Keratinocyte (primary cell): ENCODE measurements around the gene TGM1. TPM values are rescaled to one million over a fixed set of nuclear protein-coding genes. Genes with fewer than 3 reads are reported as not detected.

Experiments
- DNase-seq: peaks from one replicate; pipeline ENCODE4 v3.0.0-alpha.2; 2011; ENCODE audit warnings: low read depth, missing footprints, low spot score
- FAIRE-seq: peaks from 2 replicates; lab custom pipeline; 2011; peaks lifted over from hg19 to GRCh38; lab: Jason Lieb, UNC
- H2AFZ ChIP-seq: 2 replicates; pipeline ENCODE4 v1.6.0; 2012; ENCODE audit warnings: low read length, control low read depth, inconsistent platforms; ENCODE audit not compliant: control insufficient read depth
- H3K27ac ChIP-seq: 2 replicates; pipeline ENCODE4 v1.5.1; 2011; ENCODE audit warnings: low read length; ENCODE audit not compliant: control insufficient read depth, insufficient read depth
- H3K27me3 ChIP-seq: 3 replicates; pipeline ENCODE4 v1.6.0; 2011; ENCODE audit warnings: low read length; ENCODE audit not compliant: control insufficient read depth, insufficient read depth; ENCODE audit errors: extremely low read depth
- H3K36me3 ChIP-seq, 2 experiments: 2 replicates in 1 of 2; 3 replicates in 1 of 2; pipeline ENCODE4 v1.5.1; 2011; ENCODE audit warnings: low read length in 2 of 2, mild to moderate bottlenecking in 1 of 2; ENCODE audit not compliant: control insufficient read depth in 2 of 2, insufficient read depth in 2 of 2; ENCODE audit errors: extremely low read depth in 1 of 2
- H3K4me1 ChIP-seq: 3 replicates; pipeline ENCODE4 v1.5.1; 2011; ENCODE audit warnings: low read length; ENCODE audit not compliant: control insufficient read depth, insufficient read depth; ENCODE audit errors: extremely low read depth
- H3K4me2 ChIP-seq: 3 replicates; pipeline ENCODE4 v1.6.0; 2011; ENCODE audit warnings: low read depth, low read length; ENCODE audit not compliant: control insufficient read depth, insufficient read depth; ENCODE audit errors: extremely low read depth
- H3K4me3 ChIP-seq, 3 experiments: fragments of 200-600 bp in 1 of 3; sonication (generic) in 1 of 3; 2 replicates in 2 of 3; 3 replicates in 1 of 3; pipeline ENCODE4 v1.5.1; 2011 to 2016; ENCODE audit warnings: low read length in 3 of 3, mild to moderate bottlenecking in 3 of 3, control low read depth in 2 of 3, inconsistent platforms in 1 of 3, low read depth in 1 of 3, mixed read lengths in 1 of 3, mixed run types in 1 of 3, moderate library complexity in 1 of 3; ENCODE audit not compliant: control insufficient read depth in 2 of 3, insufficient read depth in 2 of 3; ENCODE audit errors: extremely low read depth in 1 of 3
- H3K79me2 ChIP-seq: 2 replicates; pipeline ENCODE4 v1.6.0; 2012; ENCODE audit warnings: low read length; ENCODE audit not compliant: control insufficient read depth, insufficient read depth
- H3K9ac ChIP-seq: 3 replicates; pipeline ENCODE4 v1.6.0; 2011; ENCODE audit warnings: low read length; ENCODE audit not compliant: control insufficient read depth, insufficient read depth; ENCODE audit errors: extremely low read depth
- H3K9me1 ChIP-seq: 3 replicates; pipeline ENCODE4 v1.6.0; 2011; ENCODE audit warnings: low read length; ENCODE audit not compliant: control insufficient read depth, insufficient read depth; ENCODE audit errors: extremely low read depth
- H3K9me3 ChIP-seq: 2 replicates; pipeline ENCODE4 v1.5.1; 2012; ENCODE audit warnings: low read depth, low read length; ENCODE audit not compliant: control insufficient read depth
- H4K20me1 ChIP-seq: 3 replicates; pipeline ENCODE4 v1.6.0; 2011; ENCODE audit warnings: low read length; ENCODE audit not compliant: control insufficient read depth, insufficient read depth; ENCODE audit errors: extremely low read depth
- EZH2 ChIP-seq: IDR thresholded peaks from one replicate; pipeline ENCODE4 v1.6.1; 2012; ENCODE audit warnings: inconsistent platforms, mild to moderate bottlenecking, low read length, moderate library complexity
- dilution Hi-C: fragments of 300-500 bp; cut with MboI; formaldehyde crosslinking; loops from one replicate; pipeline ENCODE4 v1.7.0; 2020; ENCODE audit warnings: low sequenced_read_pairs; ENCODE audit not compliant: extremely low pct_ligation_motif_present
- polyA plus RNA-seq, 5 experiments: library from polyadenylated mRNA; depleted of rRNA in 3 of 5; stranded (reverse) in 3 of 5; stranded (forward) in 1 of 5; unstranded in 1 of 5; fragments of >200 nt; gene quantifications; 1 replicate in 1 of 5; 2 replicates in 3 of 5; 3 replicates in 1 of 5; pipeline versions ENCODE4 v1.2.1 to v1.2.3, GENCODE V29; 2011 to 2012; ENCODE audit warnings: missing spikeins in 2 of 5, low read depth in 1 of 5, low replicate concordance in 1 of 5
- TF ChIP-seq, protein P1 (sequence below), 3 experiments: IDR thresholded peaks in 1 of 3; conservative IDR thresholded peaks in 1 of 3; optimal IDR thresholded peaks in 1 of 3; 2 replicates in 2 of 3; 3 replicates in 1 of 3; pipeline versions ENCODE3 to v1.5.1; 2011; ENCODE audit warnings: low read length in 3 of 3, mild to moderate bottlenecking in 3 of 3, moderate library complexity in 2 of 3, control low read depth in 1 of 3, inconsistent platforms in 1 of 3; ENCODE audit not compliant: insufficient read depth in 2 of 3; ENCODE audit errors: extremely low read depth in 1 of 3

Gene TGM1
- polyA plus RNA-seq, 1 donor (not counting 4 experiments of a cell fraction or from before 2014, with no cell fraction given): 16.1 TPM

GRCh38 chr14:24238527-24239037, 24.4 kb downstream of the TGM1 start:
- no peak for TF ChIP-seq EZH2
- TF ChIP-seq, protein P1, sequence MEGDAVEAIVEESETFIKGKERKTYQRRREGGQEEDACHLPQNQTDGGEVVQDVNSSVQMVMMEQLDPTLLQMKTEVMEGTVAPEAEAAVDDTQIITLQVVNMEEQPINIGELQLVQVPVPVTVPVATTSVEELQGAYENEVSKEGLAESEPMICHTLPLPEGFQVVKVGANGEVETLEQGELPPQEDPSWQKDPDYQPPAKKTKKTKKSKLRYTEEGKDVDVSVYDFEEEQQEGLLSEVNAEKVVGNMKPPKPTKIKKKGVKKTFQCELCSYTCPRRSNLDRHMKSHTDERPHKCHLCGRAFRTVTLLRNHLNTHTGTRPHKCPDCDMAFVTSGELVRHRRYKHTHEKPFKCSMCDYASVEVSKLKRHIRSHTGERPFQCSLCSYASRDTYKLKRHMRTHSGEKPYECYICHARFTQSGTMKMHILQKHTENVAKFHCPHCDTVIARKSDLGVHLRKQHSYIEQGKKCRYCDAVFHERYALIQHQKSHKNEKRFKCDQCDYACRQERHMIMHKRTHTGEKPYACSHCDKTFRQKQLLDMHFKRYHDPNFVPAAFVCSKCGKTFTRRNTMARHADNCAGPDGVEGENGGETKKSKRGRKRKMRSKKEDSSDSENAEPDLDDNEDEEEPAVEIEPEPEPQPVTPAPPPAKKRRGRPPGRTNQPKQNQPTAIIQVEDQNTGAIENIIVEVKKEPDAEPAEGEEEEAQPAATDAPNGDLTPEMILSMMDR (optimal IDR thresholded peaks at IDR 0.05 in 1 of 3, IDR thresholded peaks at IDR 0.05 in 1 of 3, conservative IDR thresholded peaks at IDR 0.05 in 1 of 3; ENCODE audit: extremely low read depth in 1 of 3, insufficient read depth in 2 of 3, low read length in 3 of 3): no peak
- dilution Hi-C loops: no loop called here
- Histone ChIP-seq H3K9me1 (no peaks in the 10 kb centered on the region), H2AFZ (no peak overlapping the region), H3K27ac (peak overlapping the region; percentile 61), H3K36me3 (peaks cover 25 to 58% of the 10 kb centered on the region in 2 experiments), H3K4me3 (no peak overlapping the region), H3K9me3 (no peaks in the 10 kb centered on the region), H3K4me2 (peak overlapping the region; percentile 96), H3K9ac (no peak overlapping the region), H3K27me3 (no peaks in the 10 kb centered on the region), H4K20me1 (no peaks in the 10 kb centered on the region), H3K4me1 (peaks cover 55% of the 10 kb centered on the region), H3K79me2 (peaks cover 33% of the 10 kb centered on the region)
- FAIRE-seq (no peak), DNase-seq (no peak)

- Histone ChIP-seq H3K9ac (no peak overlapping the region), H3K27me3 (no peaks in the 10 kb centered on the region), H3K79me2 (peaks cover 37% of the 10 kb centered on the region), H3K4me2 (peak overlapping the region; percentile 96), H3K27ac (peak overlapping the region; percentile 61), H2AFZ (no peak overlapping the region), H3K4me1 (peaks cover 55% of the 10 kb centered on the region), H3K4me3 (no peak overlapping the region), H3K9me1 (no peaks in the 10 kb centered on the region), H4K20me1 (no peaks in the 10 kb centered on the region), H3K9me3 (no peaks in the 10 kb centered on the region), H3K36me3 (peaks cover 25 to 58% of the 10 kb centered on the region in 2 experiments)
- TF ChIP-seq EZH2: no peak
- TF ChIP-seq, protein P1 (optimal IDR thresholded peaks at IDR 0.05 in 1 of 3, IDR thresholded peaks at IDR 0.05 in 1 of 3, conservative IDR thresholded peaks at IDR 0.05 in 1 of 3; ENCODE audit: extremely low read depth in 1 of 3, insufficient read depth in 2 of 3, low read length in 3 of 3): no peak
- dilution Hi-C loops: no loop called here
- DNase-seq: no peak
- FAIRE-seq: peak; percentile 26
Measured at GRCh38 chr14:24238123-24238522, 24.9 kb downstream of the TGM1 start.
